A549 treated with dexamethasone at 1 μM for 4 hours (cell line): Measurements from ENCODE around the gene USP6. TPM values are rescaled to one million over a fixed set of nuclear protein-coding genes. Genes with fewer than 3 reads are reported as not detected.

Experiments used
- total RNA-seq: library from RNA; stranded (reverse); fragments of 200-300 nt; extraction: Qiagen RNA extraction; gene quantifications from 5 replicates; pipeline ENCODE4 v1.2.3, GENCODE V29; 2022

The USP6 gene
- 0.02 to 0.05 TPM (median 0.02 TPM) in 5 replicates for total RNA-seq

DNA sequence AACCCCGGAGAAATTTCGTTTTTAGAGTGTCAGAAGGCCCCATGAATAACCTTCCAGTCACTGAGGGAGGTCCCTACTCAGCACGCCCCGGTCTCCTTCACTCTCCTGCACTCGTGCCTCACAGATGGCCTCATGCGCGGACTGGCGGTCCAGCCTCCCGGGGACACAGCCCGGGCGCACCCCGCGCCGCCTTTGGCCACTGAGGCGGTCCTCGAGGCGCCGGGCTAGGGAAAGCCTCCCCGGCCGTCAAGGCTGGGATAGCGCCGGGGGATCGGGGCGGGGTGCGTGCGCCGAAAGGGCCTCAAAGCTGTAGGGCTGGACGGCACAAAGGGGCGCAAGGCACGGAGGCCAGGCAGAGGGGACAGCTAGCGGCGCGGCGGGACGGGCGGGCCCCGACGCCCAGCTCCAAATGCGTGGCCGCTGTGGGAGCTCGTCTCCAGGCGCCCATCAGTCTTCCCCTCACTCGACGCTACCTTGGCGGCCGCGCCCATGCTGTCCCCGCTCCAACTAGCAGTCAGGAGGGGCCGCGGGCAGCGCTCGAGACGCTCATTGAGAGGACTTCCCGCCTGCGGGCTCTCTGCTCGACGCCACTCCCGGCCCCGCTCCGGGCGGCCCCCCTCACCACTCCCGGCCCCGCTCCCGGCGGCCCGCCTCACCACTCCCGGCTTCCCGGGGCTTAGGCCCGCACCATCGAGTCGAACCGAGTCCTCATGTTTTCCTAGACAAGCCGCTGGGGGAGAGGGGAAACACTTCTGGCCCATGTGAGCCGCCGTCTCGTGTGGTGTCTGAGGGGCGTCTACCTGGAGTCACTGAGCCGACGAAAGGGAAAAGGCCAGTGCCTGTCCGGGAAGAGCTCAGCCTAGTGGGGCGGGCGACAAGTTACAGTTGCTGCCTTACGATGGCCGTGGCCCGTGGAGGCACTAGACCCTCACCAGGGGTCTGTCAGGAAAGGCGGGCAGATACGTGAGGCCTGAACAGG lies at the start of gene USP6:
Gene USP6 (plus strand): TSS at position 360 of the 979 bp plus-strand sequence. CDS start 14,336 bp downstream, outside the sequence.

DNA sequence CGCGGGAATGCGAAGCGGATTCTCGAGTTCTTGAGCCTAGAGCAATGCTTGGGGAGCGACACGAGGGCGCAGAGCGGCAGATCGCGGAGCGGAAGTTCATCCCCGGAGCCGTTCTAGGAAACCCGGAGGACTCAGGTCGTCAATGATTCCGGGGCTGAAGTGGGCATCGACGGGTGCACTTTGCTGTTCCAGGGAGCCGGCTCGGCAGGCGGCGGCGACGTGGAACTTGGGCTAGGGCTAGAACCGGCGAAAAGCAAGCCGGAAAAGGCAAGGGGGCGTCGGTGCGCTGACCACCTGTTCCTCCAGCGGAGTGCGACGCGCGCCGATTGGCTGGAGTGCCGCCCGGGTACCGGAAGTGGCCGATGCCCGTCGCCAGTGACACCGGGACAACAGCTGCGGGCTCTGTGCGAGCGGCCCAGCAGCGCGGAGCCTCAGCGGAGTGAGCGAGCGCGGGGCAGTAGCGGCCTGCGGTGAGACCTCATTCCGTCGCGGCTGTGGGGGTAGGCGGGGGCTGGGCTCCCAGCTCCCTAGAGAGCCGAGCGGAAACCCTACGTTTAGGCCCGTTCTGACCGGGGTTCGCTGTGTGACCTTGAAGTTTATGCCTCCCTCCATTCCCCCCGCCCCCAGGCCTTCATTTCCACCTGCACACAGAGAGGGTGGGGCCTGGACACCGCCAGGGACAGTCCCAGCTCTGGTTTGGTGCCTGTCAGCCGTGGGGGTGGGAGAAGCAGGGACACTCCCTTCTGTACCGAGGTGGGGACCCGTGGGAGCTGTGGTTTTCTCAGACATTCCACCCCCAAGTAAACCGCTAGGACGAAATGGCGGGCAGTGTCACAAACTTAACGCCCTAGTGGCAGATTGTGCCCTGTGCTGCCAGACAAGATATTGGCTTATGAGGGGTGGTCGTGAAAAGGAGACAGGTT lies 37.5 kb upstream of the USP6 start, which contains the start of gene ZFP3:
Gene ZFP3 (plus strand): TSS at position 362 of the 923 bp plus-strand sequence. CDS start 13,038 bp downstream, outside the sequence.

DNA sequence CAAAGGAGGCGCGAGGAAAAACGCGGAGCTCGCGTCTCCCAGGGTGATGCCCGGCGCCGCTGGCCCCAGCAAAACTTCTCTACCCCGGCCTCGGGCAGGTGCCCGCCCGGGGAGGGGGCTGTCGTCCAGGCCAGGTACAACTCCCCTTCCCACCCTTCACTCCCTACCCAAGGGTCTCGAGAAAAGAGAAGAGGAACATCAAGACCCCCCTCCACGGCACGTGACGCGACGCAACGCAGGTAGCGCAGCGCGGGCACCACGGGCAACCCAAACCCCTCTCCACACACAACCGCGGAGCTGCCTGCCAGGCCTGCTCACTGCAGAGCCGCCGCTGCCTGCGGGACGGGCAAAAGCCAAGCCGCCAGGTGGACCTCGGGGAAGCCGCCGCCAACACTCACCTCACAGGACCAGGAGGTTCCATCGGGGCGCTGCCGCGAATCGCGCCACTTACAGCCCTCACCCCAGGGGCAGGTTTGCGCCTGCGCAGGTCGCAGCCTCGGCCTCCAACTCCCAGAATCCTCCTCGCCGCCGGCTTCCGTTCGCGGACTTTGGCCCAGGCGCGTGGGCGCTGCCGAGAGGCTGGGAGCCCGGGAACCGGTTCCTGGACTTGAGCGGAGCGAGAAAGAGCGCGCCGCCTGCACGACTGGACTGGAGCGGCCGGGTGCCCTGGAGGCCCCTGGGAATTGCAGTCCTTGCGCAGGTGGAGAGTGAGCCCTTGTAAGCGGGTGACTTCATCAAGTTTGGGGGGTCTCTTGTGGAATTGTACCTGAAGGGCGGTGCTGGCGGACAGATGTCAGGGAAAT lies 4.2 kb upstream of the USP6 start, which contains the start of gene ZNF232:
Gene ZNF232 (minus strand): TSS at position 477 of the 803 bp plus-strand sequence. CDS start 56 bp downstream, at position 421.

DNA sequence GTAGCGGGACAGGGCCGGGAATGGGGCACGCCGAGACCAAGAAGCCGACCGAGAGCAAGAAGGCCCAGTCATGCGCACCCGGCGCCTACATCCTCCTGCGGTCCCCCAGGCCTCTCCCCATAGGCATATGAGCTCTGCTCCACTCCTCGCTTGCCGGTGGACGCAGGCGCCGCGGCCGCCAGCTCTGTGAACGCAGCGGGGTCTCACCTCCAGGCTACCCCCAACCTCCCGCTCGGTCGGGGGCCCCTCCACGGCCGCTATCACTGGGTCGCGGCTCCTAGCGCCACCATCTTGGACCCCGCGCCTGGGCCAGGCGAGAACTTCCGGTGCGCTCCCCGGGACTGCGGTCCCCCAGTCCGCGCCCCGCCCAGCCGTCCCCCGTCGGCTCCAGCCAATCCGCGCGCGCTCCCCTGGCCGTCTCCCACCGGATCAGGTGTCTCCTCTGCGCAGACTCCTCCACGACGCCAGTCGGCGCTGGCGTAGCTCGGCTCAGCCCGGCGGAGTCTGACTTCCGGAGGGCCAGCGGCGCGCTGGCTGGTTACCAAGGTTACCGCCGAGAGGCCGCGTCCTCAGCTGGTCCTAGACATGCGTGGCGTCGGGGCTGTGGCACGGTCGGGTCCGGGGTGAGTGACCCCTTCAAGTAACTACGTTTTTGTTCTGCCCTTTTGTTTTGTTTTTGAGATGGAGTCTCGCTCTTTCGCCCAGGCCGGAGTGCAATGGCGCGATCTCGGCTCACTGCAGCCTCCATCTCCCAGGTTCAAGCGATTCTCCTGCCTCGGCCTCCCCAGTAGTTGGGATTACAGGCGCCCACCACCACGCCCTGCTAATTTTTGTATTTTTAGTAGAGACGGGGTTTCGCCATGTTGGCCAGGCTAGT lies 75.9 kb downstream of the USP6 start, which contains the start of gene ZNF594:
Gene ZNF594 (minus strand): TSS at position 328 of the 877 bp plus-strand sequence. CDS start 7,612 bp downstream, outside the sequence.

Other genes with a start within 250 kb of the USP6 start
- gene C17orf107, start 216.5 kb upstream of the USP6 start, total RNA-seq, result 0.26 to 0.39 TPM (median 0.28 TPM) in 5 replicates
- 0.05 to 0.25 TPM (median 0.06 TPM) in 3 of 5 replicates, not detected in the others for gene CHRNE, start 212.9 kb upstream of the USP6 start, total RNA-seq
- not detected in 5 replicates for gene GP1BA, start 183.8 kb upstream of the USP6 start, total RNA-seq
- gene SLC25A11, start 176.0 kb upstream of the USP6 start, total RNA-seq, result 45.9 to 69.3 TPM (median 67.6 TPM) in 5 replicates
- 86.7 to 163 TPM (median 139 TPM) in 5 replicates for gene RNF167, start 175.8 kb upstream of the USP6 start, total RNA-seq
- 2,234 to 3,252 TPM (median 3,174 TPM) in 5 replicates for gene PFN1, start 167.5 kb upstream of the USP6 start, total RNA-seq
- 39.2 to 50.6 TPM (median 42.0 TPM) in 5 replicates for gene ENO3, start 164.9 kb upstream of the USP6 start, total RNA-seq
- gene SPAG7, start 148.2 kb upstream of the USP6 start, total RNA-seq, result 66.7 to 87.0 TPM (median 69.4 TPM) in 5 replicates
- gene CAMTA2, start 128.4 kb upstream of the USP6 start, total RNA-seq, result 19.4 to 41.9 TPM (median 36.7 TPM) in 5 replicates
- 1.0 to 1.9 TPM (median 1.5 TPM) in 5 replicates for gene INCA1, start 118.5 kb upstream of the USP6 start, total RNA-seq
- 108 to 141 TPM (median 136 TPM) in 5 replicates for gene KIF1C, start 118.1 kb upstream of the USP6 start, total RNA-seq
- gene SLC52A1, start 80.6 kb upstream of the USP6 start, total RNA-seq, result 0.34 to 1.0 TPM (median 0.65 TPM) in 5 replicates
- 0.84 to 1.4 TPM (median 1.1 TPM) in 5 replicates for gene ZFP3, start 37.6 kb upstream of the USP6 start, total RNA-seq
- gene ZNF232, start 4.2 kb upstream of the USP6 start, total RNA-seq, result 3.6 to 4.2 TPM (median 3.8 TPM) in 5 replicates
- gene ZNF594, start 75.8 kb downstream of the USP6 start, total RNA-seq, result 1.1 to 1.5 TPM (median 1.5 TPM) in 5 replicates
- not detected in 5 replicates for gene SCIMP, start 118.8 kb downstream of the USP6 start, total RNA-seq
- gene RABEP1, start 166.3 kb downstream of the USP6 start, total RNA-seq, result 36.8 to 44.3 TPM (median 41.1 TPM) in 5 replicates